Right lobe of liver (tissue), 4 donors: ENCODE results near the gene SZRD1.

Source experiments
- CTCF ChIP-seq, 4 donors: fragments of 200-600 bp in 3 of 4; fragments of 450-650 bp in 1 of 4; IDR thresholded peaks; one replicate each; pipeline versions ENCODE4 v1.5.1 to v1.8.0; 2016 to 2022; ENCODE audit warnings: antibody characterized with exemption in 4 of 4, mild to moderate bottlenecking in 2 of 4
- POLR2A ChIP-seq: fragments of 450-650 bp; IDR thresholded peaks from one replicate; pipeline ENCODE4 v1.6.1; 2017; ENCODE audit warnings: antibody characterized with exemption, mild to moderate bottlenecking
- donor health status: DM: no; HTN: no; CAD: no.
- donor health status: DM: no; HTN: no; CAD: no.
- donor health status: DM: no; HTN: yes; CAD: no.

DNA sequence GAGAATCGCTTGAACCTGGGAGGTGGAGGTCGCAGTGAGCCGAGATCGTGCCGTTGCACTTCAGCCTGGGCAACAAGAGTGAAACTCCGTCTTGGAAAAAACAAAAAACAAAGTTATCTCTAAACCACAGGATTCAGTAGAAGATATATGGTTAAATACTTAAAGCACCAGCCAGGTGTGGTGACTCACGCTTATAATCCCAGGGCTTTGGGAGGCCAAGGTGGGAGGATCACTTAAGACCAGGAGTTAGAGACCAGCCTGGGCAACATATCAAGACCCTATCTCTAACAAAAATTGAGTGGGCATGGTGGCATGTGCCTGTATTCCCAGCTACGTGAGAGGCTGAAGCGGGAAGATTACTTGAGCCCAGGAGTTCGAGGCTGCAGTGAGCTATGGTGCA, 79.1 kb downstream of the SZRD1 start:
- TF ChIP-seq CTCF (IDR thresholded peaks at IDR 0.05): no peak
- TF ChIP-seq POLR2A: no peak
